Bronchial epithelial cell (primary cell): ENCODE measurements around the gene PTRHD1. TPM values are rescaled to one million over a fixed set of nuclear protein-coding genes. Genes with fewer than 3 reads are reported as not detected.

Source experiments
- DNase-seq: peaks from one replicate; pipeline ENCODE4 v3.0.0-alpha.2; 2010; ENCODE audit warnings: low read depth
- FAIRE-seq: peaks from 2 replicates; lab custom pipeline; 2011; peaks lifted over from hg19 to GRCh38; lab: Jason Lieb, UNC
- H3K27me3 ChIP-seq: 2 replicates; pipeline ENCODE4 v1.5.1; 2011; ENCODE audit warnings: low read length; ENCODE audit not compliant: control insufficient read depth, insufficient read depth
- H3K36me3 ChIP-seq: 2 replicates; pipeline ENCODE4 v1.5.1; 2011; ENCODE audit warnings: low read length; ENCODE audit not compliant: control insufficient read depth, insufficient read depth
- H3K4me3 ChIP-seq: 2 replicates; pipeline ENCODE4 v1.5.1; 2011; ENCODE audit warnings: mild to moderate bottlenecking, low read depth, low read length, control low read depth
- total RNA-seq: library from RNA; depleted of rRNA; stranded (reverse); fragments of >200 nt; gene quantifications from 2 replicates; pipeline ENCODE4 v1.2.1, GENCODE V29; 2014
- TF ChIP-seq, protein P1 (sequence below): IDR thresholded peaks from 2 replicates; pipeline ENCODE4 v1.5.1; 2011; ENCODE audit warnings: mild to moderate bottlenecking, moderate library complexity, low read length, control low read depth, inconsistent platforms; ENCODE audit not compliant: insufficient read depth, severe bottlenecking

Gene PTRHD1, protein sequence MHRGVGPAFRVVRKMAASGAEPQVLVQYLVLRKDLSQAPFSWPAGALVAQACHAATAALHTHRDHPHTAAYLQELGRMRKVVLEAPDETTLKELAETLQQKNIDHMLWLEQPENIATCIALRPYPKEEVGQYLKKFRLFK
- total RNA-seq, result 11.8 and 13.8 TPM in 2 replicates

DNA sequence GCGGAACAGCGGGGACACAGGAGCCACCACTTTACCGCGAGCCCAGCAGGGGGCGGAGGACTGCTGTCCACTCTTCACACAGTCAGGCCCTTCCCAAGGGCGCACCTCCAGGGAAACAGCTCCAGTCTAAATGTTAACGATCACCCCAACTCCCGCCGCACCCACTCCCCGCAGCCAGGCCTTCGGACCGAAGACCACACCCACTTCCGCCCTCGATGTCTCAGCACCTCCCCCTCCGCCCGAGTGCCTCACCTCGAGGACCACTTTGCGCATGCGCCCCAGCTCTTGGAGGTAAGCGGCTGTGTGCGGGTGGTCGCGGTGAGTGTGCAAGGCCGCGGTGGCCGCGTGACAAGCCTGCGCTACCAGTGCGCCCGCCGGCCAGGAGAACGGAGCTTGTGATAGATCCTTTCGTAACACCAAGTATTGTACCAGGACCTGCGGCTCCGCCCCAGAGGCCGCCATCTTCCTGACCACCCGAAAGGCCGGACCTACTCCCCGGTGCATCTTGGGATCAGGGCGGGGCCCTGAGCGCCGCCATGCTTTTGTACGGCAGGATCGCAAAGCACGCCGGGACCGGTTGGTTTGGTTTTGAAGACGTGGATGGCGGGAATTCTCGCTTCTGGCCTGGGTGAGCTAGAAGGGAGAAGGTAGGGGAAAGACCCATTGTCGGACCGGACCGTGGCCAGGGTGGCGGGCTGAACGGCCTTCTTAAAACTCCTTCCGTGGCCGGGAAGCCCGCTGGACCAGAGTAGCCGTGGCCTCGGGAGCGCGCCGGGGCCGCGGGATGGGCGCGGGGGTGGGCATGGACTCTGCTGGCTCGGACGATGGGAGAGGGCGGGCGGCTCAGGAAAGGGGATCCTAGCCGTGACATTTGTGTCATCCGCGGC lies at the start of gene PTRHD1, which contains the start of gene CENPO:
TSS of gene PTRHD1 (minus strand) at position 518 of the 887 bp plus-strand sequence. CDS start at position 504, 14 bp downstream.
TSS of gene CENPO (plus strand) at position 552 of the 887 bp plus-strand sequence. CDS start 495 bp downstream, outside the sequence.
- peak within 1 kb of the TSS; percentile 74 for H3K4me3 ChIP-seq
- FAIRE-seq (no peak), DNase-seq (peak; percentile 91)
- TF ChIP-seq, protein P1, sequence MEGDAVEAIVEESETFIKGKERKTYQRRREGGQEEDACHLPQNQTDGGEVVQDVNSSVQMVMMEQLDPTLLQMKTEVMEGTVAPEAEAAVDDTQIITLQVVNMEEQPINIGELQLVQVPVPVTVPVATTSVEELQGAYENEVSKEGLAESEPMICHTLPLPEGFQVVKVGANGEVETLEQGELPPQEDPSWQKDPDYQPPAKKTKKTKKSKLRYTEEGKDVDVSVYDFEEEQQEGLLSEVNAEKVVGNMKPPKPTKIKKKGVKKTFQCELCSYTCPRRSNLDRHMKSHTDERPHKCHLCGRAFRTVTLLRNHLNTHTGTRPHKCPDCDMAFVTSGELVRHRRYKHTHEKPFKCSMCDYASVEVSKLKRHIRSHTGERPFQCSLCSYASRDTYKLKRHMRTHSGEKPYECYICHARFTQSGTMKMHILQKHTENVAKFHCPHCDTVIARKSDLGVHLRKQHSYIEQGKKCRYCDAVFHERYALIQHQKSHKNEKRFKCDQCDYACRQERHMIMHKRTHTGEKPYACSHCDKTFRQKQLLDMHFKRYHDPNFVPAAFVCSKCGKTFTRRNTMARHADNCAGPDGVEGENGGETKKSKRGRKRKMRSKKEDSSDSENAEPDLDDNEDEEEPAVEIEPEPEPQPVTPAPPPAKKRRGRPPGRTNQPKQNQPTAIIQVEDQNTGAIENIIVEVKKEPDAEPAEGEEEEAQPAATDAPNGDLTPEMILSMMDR, result peak; percentile 84
- H3K27me3 ChIP-seq, result no peaks in the 10 kb centered on the region
- H3K36me3 ChIP-seq, result no peaks in the 10 kb centered on the region

DNA sequence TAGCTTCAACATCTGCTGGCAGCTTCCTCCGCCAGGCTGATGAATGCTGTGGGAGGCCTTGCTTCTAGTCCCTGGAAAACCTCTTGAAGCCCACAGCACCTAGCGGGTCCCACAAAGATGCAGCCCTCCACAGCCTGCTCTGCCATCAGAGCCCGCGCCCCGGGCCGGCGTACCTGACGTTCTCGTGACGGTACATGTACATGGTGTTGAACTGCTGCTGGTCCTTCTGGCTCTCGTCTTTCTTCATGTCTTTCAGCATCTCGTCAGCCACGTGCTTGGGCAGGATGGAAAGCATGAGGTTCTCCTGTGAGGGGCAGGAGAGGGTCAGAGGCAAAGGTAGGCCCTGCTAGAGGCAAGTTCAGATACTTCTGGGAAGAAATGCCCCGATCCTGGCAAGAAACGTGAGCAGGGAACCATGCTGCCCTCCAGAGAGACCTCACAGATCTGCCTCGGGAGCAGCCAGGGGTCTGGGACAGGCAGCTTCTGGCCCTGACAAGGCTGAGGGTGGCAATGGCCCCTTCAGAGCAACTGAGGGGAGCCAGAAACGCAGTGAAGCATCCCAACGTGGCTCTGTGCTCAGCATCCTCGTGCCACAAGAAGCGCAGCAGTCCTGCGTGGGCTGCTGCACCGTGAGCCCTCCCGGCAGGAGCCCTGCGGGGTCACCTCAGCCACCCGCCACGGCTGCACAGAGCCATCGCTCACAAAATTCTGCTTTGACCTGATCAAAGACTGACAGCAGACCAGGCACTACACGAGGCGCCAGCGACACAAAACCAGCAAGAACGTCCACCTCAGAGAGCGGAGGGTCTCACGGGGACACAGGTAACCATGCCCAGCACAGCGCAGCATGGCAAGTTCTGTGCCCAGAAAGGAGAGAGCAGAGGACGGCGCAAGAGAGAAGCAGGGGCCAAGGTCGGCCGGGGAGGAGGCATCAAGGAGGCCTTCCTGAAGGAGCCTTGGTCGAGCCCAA lies 49.2 kb upstream of the PTRHD1 start:
- H3K36me3 ChIP-seq, result peaks cover 4% of the 10 kb centered on the region
- no peak for DNase-seq
- TF ChIP-seq, protein P1, result no peak
- peak; percentile 79 for FAIRE-seq
- H3K4me3 ChIP-seq, result no peak overlapping the region
- no peaks in the 10 kb centered on the region for H3K27me3 ChIP-seq

DNA sequence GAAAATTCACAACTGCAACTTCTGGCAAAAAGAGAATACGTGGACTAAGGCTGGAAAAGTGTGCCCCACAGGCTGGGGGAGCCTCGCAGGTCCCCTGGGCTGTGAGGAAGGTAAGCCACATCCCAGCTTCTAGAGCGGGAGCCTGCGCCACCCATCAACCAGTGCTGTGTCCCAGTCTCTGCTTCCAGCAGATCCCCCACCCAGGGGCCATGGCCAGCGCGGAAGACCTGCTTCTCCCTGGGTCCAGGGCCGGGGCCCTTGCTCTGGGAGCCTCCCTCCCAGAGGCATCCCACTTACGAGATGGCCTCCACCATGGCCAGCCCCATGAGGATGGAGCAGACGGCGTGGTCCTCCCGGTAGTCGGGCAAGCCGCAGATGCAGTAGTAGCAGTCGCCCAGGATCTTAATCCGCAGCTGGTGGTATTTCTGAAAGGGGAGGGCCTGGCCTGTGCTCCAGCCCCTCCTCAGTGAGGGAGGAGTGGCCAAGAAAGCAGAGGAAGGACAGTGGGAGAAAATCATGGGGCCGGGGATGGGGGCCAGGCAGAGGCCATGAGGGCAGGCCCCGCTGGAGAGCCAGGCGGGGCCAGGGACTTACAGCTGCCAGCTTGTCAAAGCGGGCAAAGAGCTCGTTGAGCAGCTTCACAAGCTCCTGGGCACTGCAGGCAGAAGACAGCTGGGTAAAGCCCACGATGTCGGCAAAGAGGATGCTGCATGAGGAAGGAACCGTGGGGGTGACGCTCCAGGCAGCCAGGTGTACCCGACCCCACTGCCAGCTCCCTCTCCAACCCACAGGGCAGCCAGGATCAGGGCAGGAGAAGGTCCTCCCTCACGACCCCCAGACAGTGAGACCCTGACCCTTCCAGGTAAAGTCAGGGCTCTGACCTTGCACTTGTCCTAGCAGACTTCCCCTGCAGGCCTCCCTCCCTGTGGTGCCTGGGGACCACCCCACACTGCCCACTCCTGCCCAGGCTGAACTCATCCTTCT lies 48.1 kb upstream of the PTRHD1 start:
- peak; percentile 86 for FAIRE-seq
- TF ChIP-seq, protein P1, result no peak

DNA sequence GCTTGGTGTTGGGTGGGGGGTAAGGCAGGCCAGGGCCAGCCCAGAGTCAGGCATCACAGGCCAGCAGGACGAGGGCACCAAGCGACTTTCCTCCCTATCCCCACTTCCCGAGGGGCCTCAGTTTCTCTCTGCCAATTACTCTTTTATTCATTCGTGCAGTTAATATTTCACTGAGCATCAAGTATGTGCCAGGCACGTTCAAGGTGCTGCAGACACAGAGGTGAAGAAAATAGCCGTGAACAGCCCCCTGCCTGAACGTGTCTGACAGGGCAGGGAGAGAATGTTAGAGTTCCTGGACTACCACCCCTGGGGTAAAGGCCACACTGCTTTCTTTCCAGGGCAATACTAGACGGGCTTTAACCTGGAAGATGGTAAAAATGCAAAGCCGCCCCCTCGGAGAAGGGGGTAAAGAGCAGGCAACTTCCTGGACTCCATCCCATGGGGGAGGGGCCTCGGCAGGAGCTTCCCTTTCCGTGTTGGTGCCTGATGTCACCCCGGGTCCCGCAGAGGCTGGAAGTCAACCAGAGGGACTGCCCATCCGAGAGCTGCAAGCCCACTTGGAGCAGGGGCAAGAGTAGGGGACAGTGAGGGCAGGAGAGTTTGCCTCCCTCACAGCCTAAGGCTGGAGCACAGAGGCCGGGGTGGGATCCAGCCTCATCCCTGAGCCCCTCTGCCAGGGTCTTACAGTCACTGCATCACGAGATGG lies 47.1 kb upstream of the PTRHD1 start:
- TF ChIP-seq, protein P1, result no peak
- FAIRE-seq, result no peak
- peaks cover 7% of the 10 kb centered on the region for H3K36me3 ChIP-seq
- H3K27me3 ChIP-seq, result no peaks in the 10 kb centered on the region
- DNase-seq, result no peak
- H3K4me3 ChIP-seq, result no peak overlapping the region

More for the DNA sequence above, 48.1 kb upstream of the PTRHD1 start:
- H3K27me3 ChIP-seq, result no peaks in the 10 kb centered on the region
- peaks cover 6% of the 10 kb centered on the region for H3K36me3 ChIP-seq
- no peak overlapping the region for H3K4me3 ChIP-seq
- DNase-seq, result no peak
